CD4-positive, alpha-beta T cell (primary cell): ENCODE measurements around the gene TSPAN16. TPM values are rescaled to one million over a fixed set of nuclear protein-coding genes. Genes with fewer than 3 reads are reported as not detected.

Experiments used
- ATAC-seq: fragments of 200-7000 bp; cut with Tn5 transposase; one replicate; pipeline ENCODE4 v1.10.0; 2022; ENCODE audit warnings: mild to moderate bottlenecking; ENCODE audit not compliant: poor library complexity
- CTCF ChIA-PET: fragments of 350-600 bp; sonication (Branson Sonifier 250); formaldehyde crosslinking; loops from one replicate; lab custom pipeline; 2021; ENCODE audit warnings: antibody characterized with exemption, inconsistent platforms; lab: Charles Lee
- POLR2A ChIA-PET: fragments of 350-600 bp; sonication (Branson Sonifier 250); formaldehyde crosslinking; loops from one replicate; lab custom pipeline; 2021; ENCODE audit warnings: antibody characterized with exemption, inconsistent platforms; lab: Charles Lee
- DNase-seq, 14 experiments: peaks; one replicate each; pipeline ENCODE4 v3.0.0-alpha.2; 2013 to 2020; ENCODE audit warnings: mixed read lengths in 2 of 14
- H3K27ac ChIP-seq, 2 donors: one replicate each; pipeline versions ENCODE4 v1.5.1 to v1.7.0; 2013; ENCODE audit warnings: low read length in 2 of 2, low read depth in 1 of 2, mild to moderate bottlenecking in 1 of 2
- H3K27me3 ChIP-seq, 2 experiments: 1 replicate in 1 of 2; 2 replicates in 1 of 2; pipeline versions ENCODE4 v1.6.1 to v1.7.0; 2013; ENCODE audit warnings: low read length in 2 of 2, control low read depth in 1 of 2, mild to moderate bottlenecking in 1 of 2, moderate library complexity in 1 of 2; ENCODE audit not compliant: insufficient read depth in 2 of 2, control insufficient read depth in 1 of 2
- H3K36me3 ChIP-seq: one replicate; pipeline ENCODE4 v1.6.1; 2013; ENCODE audit warnings: low read length, control low read depth; ENCODE audit not compliant: insufficient read depth
- H3K4me1 ChIP-seq: one replicate; pipeline ENCODE4 v1.6.1; 2013; ENCODE audit warnings: low read length, control low read depth; ENCODE audit not compliant: insufficient read depth
- H3K4me3 ChIP-seq: one replicate; pipeline ENCODE4 v1.5.1; 2013; ENCODE audit warnings: mild to moderate bottlenecking, low read length, moderate library complexity
- H3K9me3 ChIP-seq, 2 experiments: 1 replicate in 1 of 2; 2 replicates in 1 of 2; pipeline versions ENCODE4 v1.6.1 to v1.7.0; 2013; ENCODE audit warnings: low read length in 2 of 2, mild to moderate bottlenecking in 2 of 2, control low read depth in 1 of 2, moderate library complexity in 1 of 2; ENCODE audit not compliant: control insufficient read depth in 1 of 2, insufficient read depth in 1 of 2
- H3K27ac Mint-ChIP-seq: one replicate; pipeline ENCODE4 v1.8.0; 2020; ENCODE audit warnings: mixed read lengths
- H3K27me3 Mint-ChIP-seq: one replicate; pipeline ENCODE4 v1.8.0; 2021; ENCODE audit warnings: mixed read lengths
- H3K36me3 Mint-ChIP-seq: one replicate; pipeline ENCODE4 v1.8.0; 2021; ENCODE audit warnings: low read depth, mixed read lengths
- H3K4me1 Mint-ChIP-seq: one replicate; pipeline ENCODE4 v1.8.0; 2021; ENCODE audit warnings: low read depth, mixed read lengths
- H3K4me3 Mint-ChIP-seq: one replicate; pipeline ENCODE4 v1.8.0; 2020; ENCODE audit warnings: mild to moderate bottlenecking, mixed read lengths
- H3K9me3 Mint-ChIP-seq: one replicate; pipeline ENCODE4 v1.8.0; 2020; ENCODE audit warnings: mixed read lengths
- CTCF ChIP-seq: fragments of 200-600 bp; IDR thresholded peaks from one replicate; pipeline ENCODE4 v1.8.0; 2022; ENCODE audit warnings: antibody characterized with exemption, mild to moderate bottlenecking
- intact Hi-C, 2 experiments: fragments of 100-400 bp; cut with DNase I in 1 of 2; cut with micrococcal nuclease in 1 of 2; formaldehyde crosslinking; loops; one replicate each; pipeline versions ENCODE4 v1.15.1 to v1.9.0; 2023 to 2025; cut with DNase I, micrococcal nuclease
- total RNA-seq, 174 experiments: library from RNA in 2 of 174; stranded (reverse) in 2 of 174; gene quantifications; one replicate each; pipeline ENCODE4 v1.2.3 and lab custom pipeline; 2021 to 2026

Gene TSPAN16
- total RNA-seq, 2 experiments from 2014 or later: not detected

GRCh38 chr19:11261431-11261970 lies 34.5 kb upstream of the TSPAN16 start:
- Mint-ChIP-seq H3K36me3 (no peaks in the 10 kb centered on the region), H3K4me1 (no peaks in the 10 kb centered on the region), H3K4me3 (no peak overlapping the region), H3K27ac (no peak overlapping the region), H3K27me3 (peaks cover 58% of the 10 kb centered on the region), H3K9me3 (no peaks in the 10 kb centered on the region)
- H3K27me3 ChIP-seq: peaks cover 31 to 32% of the 10 kb centered on the region in 2 experiments
- ATAC-seq (no peak), DNase-seq (no peak)
- peak overlapping the region; percentile 29 for H3K4me3 ChIP-seq
- no peak overlapping the region for H3K27ac ChIP-seq
- peaks cover 0 to 11% of the 10 kb centered on the region in 2 experiments for H3K9me3 ChIP-seq
- ChIA-PET CTCF (no interaction called here), POLR2A (no interaction called here)
- no peaks in the 10 kb centered on the region for H3K36me3 ChIP-seq
- intact Hi-C loops: no loop called here
- H3K4me1 ChIP-seq: peaks cover 13% of the 10 kb centered on the region
- TF ChIP-seq CTCF: no peak

- POLR2A ChIA-PET: no interaction called here
- DNase-seq (peak in 2 of 14 experiments; percentile 22), ATAC-seq (peak; percentile 44)
- no peaks in the 10 kb centered on the region for H3K36me3 ChIP-seq
- CTCF ChIA-PET: no interaction called here
- TF ChIP-seq CTCF: no peak
- peaks cover 32 to 33% of the 10 kb centered on the region in 2 experiments for H3K27me3 ChIP-seq
- H3K4me1 ChIP-seq: peaks cover 13% of the 10 kb centered on the region
- H3K27ac ChIP-seq: no peak within 1 kb of the TSS
- H3K9me3 ChIP-seq: peaks cover 0 to 11% of the 10 kb centered on the region in 2 experiments
- intact Hi-C loops: no loop called here
- Mint-ChIP-seq H3K36me3 (no peaks in the 10 kb centered on the region), H3K4me1 (no peaks in the 10 kb centered on the region), H3K27ac (no peak within 1 kb of the TSS), H3K4me3 (peak within 1 kb of the TSS; percentile 45), H3K27me3 (peaks cover 65% of the 10 kb centered on the region), H3K9me3 (no peaks in the 10 kb centered on the region)
- H3K4me3 ChIP-seq: peak within 1 kb of the TSS; percentile 29
These were observed 33.8 kb upstream of the TSPAN16 start, which contains the start of gene DOCK6 for GRCh38 chr19:11261971-11262839. Gene DOCK6, minus strand, starts transcription at chr19:11262524. Its CDS starts 84 bp downstream, at chr19:11262440.

GRCh38 chr19:11263726-11264125 lies 32.2 kb upstream of the TSPAN16 start:
- TF ChIP-seq CTCF: no peak
- Histone ChIP-seq H3K27ac (no peak overlapping the region), H3K4me1 (peaks cover 13% of the 10 kb centered on the region), H3K27me3 (peaks cover 36 to 41% of the 10 kb centered on the region in 2 experiments), H3K9me3 (peaks cover 0 to 11% of the 10 kb centered on the region in 2 experiments), H3K4me3 (no peak overlapping the region), H3K36me3 (no peaks in the 10 kb centered on the region)
- Mint-ChIP-seq H3K36me3 (no peaks in the 10 kb centered on the region), H3K27ac (no peak overlapping the region), H3K4me3 (no peak overlapping the region), H3K4me1 (no peaks in the 10 kb centered on the region), H3K27me3 (peaks cover 71% of the 10 kb centered on the region), H3K9me3 (no peaks in the 10 kb centered on the region)
- ChIA-PET CTCF (no interaction called here), POLR2A (no interaction called here)
- intact Hi-C loops: no loop called here
- DNase-seq (no peak), ATAC-seq (no peak)
